HEK293 (cell line): ENCODE data around the gene CRX.

Experiments
- CTCF ChIA-PET: fragments of 350-600 bp; formaldehyde crosslinking; extraction: SDS; loops from one replicate; lab custom pipeline; 2021; ENCODE audit warnings: antibody characterized with exemption; lab: Yijun Ruan, JAX
- POLR2A ChIA-PET: fragments of 300-600 bp; formaldehyde crosslinking; extraction: SDS; loops from one replicate; lab custom pipeline; 2020; ENCODE audit warnings: antibody characterized with exemption, inconsistent platforms; lab: Yijun Ruan, JAX
- H3K27ac ChIP-seq: fragments of 200-500 bp; sonication (Bioruptor generic); 2 replicates; pipeline ENCODE4 v1.5.1; 2014; ENCODE audit warnings: low read depth, low read length, control low read depth, inconsistent platforms; ENCODE audit errors: extremely low read depth
- H3K36me3 ChIP-seq, 2 experiments: fragments of 200-500 bp in 1 of 2; sonication (Bioruptor generic) in 1 of 2; 1 replicate in 1 of 2; 2 replicates in 1 of 2; pipeline ENCODE4 v1.5.1; 2014 to 2017; ENCODE audit warnings: inconsistent platforms in 2 of 2, low read length in 2 of 2; ENCODE audit not compliant: control insufficient read depth in 2 of 2, insufficient read depth in 1 of 2
- H3K4me1 ChIP-seq: fragments of 200-500 bp; sonication (Bioruptor generic); 2 replicates; pipeline ENCODE4 v1.5.1; 2014; ENCODE audit warnings: mild to moderate bottlenecking, low read length, inconsistent platforms; ENCODE audit not compliant: control insufficient read depth, insufficient read depth
- H3K4me3 ChIP-seq: 2 replicates; pipeline ENCODE4 v1.5.1; 2011; ENCODE audit warnings: low read depth, mild to moderate bottlenecking, control low read depth, low read length, moderate library complexity
- H3K9me3 ChIP-seq: fragments of 200-500 bp; sonication (Bioruptor generic); 2 replicates; pipeline ENCODE4 v1.5.1; 2014; ENCODE audit warnings: low read depth, low read length, inconsistent platforms; ENCODE audit not compliant: control insufficient read depth, insufficient read depth
- ATF2 ChIP-seq: fragments of 450-650 bp; formaldehyde crosslinking; IDR thresholded peaks from 2 replicates; pipeline ENCODE4 v1.5.1; 2016; ENCODE audit warnings: missing biosample characterization, missing genetic modification characterization, low read depth
- GLIS1 ChIP-seq: fragments of 450-650 bp; formaldehyde crosslinking; IDR thresholded peaks from 2 replicates; pipeline ENCODE4 v1.5.1; 2016; ENCODE audit warnings: missing biosample characterization, missing genetic modification characterization
- HOXC10 ChIP-seq: sonication (generic); formaldehyde crosslinking; IDR thresholded peaks from 2 replicates; pipeline ENCODE4 v1.8.1; 2023; ENCODE audit warnings: mild to moderate bottlenecking, missing genetic modification reagents
- KLF9 ChIP-seq: fragments of 450-650 bp; formaldehyde crosslinking; IDR thresholded peaks from 2 replicates; pipeline ENCODE4 v1.5.1; 2016; ENCODE audit warnings: missing biosample characterization, missing genetic modification characterization, low read depth
- REST ChIP-seq: fragments of 450-650 bp; formaldehyde crosslinking; IDR thresholded peaks from 2 replicates; pipeline ENCODE4 v1.5.1; 2016; ENCODE audit warnings: missing biosample characterization, missing genetic modification characterization
- TSHZ1 ChIP-seq: fragments of 450-650 bp; formaldehyde crosslinking; IDR thresholded peaks from 2 replicates; pipeline ENCODE4 v1.5.1; 2016; ENCODE audit warnings: missing biosample characterization, missing genetic modification characterization, borderline replicate concordance
- ZFP3 ChIP-seq: fragments of 450-650 bp; formaldehyde crosslinking; IDR thresholded peaks from 2 replicates; pipeline ENCODE4 v1.5.1; 2016; ENCODE audit warnings: low read depth, missing biosample characterization, missing genetic modification characterization
- ZNF132 ChIP-seq: fragments of 450-650 bp; formaldehyde crosslinking; IDR thresholded peaks from 2 replicates; pipeline ENCODE4 v1.5.1; 2017; ENCODE audit warnings: missing biosample characterization, missing genetic modification characterization, borderline replicate concordance
- ZNF157 ChIP-seq: fragments of 450-650 bp; formaldehyde crosslinking; IDR thresholded peaks from 2 replicates; pipeline ENCODE4 v1.5.1; 2016; ENCODE audit warnings: missing biosample characterization, missing genetic modification characterization
- ZNF184 ChIP-seq: fragments of 450-650 bp; IDR thresholded peaks from 2 replicates; pipeline ENCODE4 v1.5.1; 2018; ENCODE audit warnings: missing biosample characterization, mild to moderate bottlenecking, missing genetic modification characterization
- ZNF23 ChIP-seq: fragments of 450-650 bp; formaldehyde crosslinking; IDR thresholded peaks from 2 replicates; pipeline ENCODE4 v1.5.1; 2016; ENCODE audit warnings: missing biosample characterization, missing genetic modification characterization, borderline replicate concordance
- ZNF366 ChIP-seq: fragments of 450-650 bp; formaldehyde crosslinking; conservative IDR thresholded peaks from 2 replicates; pipeline ENCODE4 v1.5.1; 2016; ENCODE audit warnings: missing biosample characterization, missing genetic modification characterization
- ZNF48 ChIP-seq: fragments of 450-650 bp; formaldehyde crosslinking; IDR thresholded peaks from 2 replicates; pipeline ENCODE4 v1.5.1; 2016; ENCODE audit warnings: missing biosample characterization, missing genetic modification characterization
- ZNF514 ChIP-seq: fragments of 450-650 bp; formaldehyde crosslinking; IDR thresholded peaks from 2 replicates; pipeline ENCODE4 v1.5.1; 2016; ENCODE audit warnings: missing biosample characterization, missing genetic modification characterization
- ZNF558 ChIP-seq: fragments of 450-650 bp; formaldehyde crosslinking; IDR thresholded peaks from 2 replicates; pipeline ENCODE4 v1.5.1; 2016; ENCODE audit warnings: missing biosample characterization, missing genetic modification characterization
- ZNF626 ChIP-seq: fragments of 450-650 bp; sonication (Bioruptor Pico); formaldehyde crosslinking; IDR thresholded peaks from 2 replicates; pipeline ENCODE4 v1.5.1; 2018; ENCODE audit warnings: missing biosample characterization, missing genetic modification characterization, inconsistent platforms
- ZNF639 ChIP-seq: fragments of 450-650 bp; formaldehyde crosslinking; IDR thresholded peaks from 2 replicates; pipeline ENCODE4 v1.5.1; 2016; ENCODE audit warnings: missing biosample characterization, missing genetic modification characterization
- ZNF654 ChIP-seq: fragments of 450-650 bp; formaldehyde crosslinking; IDR thresholded peaks from 2 replicates; pipeline ENCODE4 v1.5.1; 2016; ENCODE audit warnings: low read depth, missing biosample characterization, missing genetic modification characterization
- ZNF76 ChIP-seq: fragments of 450-650 bp; formaldehyde crosslinking; IDR thresholded peaks from 2 replicates; pipeline ENCODE4; 2016; ENCODE audit warnings: low read depth, missing biosample characterization, missing genetic modification characterization, borderline replicate concordance
- ZNF785 ChIP-seq: fragments of 450-650 bp; formaldehyde crosslinking; IDR thresholded peaks from 2 replicates; pipeline ENCODE4 v1.5.1; 2016; ENCODE audit warnings: missing biosample characterization, missing genetic modification characterization
- ZSCAN30 ChIP-seq: fragments of 450-650 bp; IDR thresholded peaks from 2 replicates; pipeline ENCODE4 v1.5.1; 2018; ENCODE audit warnings: missing biosample characterization, mild to moderate bottlenecking, missing genetic modification characterization, moderate library complexity

The CRX gene

GRCh38 chr19:47860602-47861297, 39.0 kb downstream of the CRX start:
- H3K36me3 ChIP-seq: no peaks in the 10 kb centered on the region; a peak in 1 of 3 replicates
- H3K4me3 ChIP-seq: no peak overlapping the region
- no peak for TF ChIP-seq HOXC10 (CRISPR knock-in tag)
- TF ChIP-seq KLF9 (tag by site-specific recombination): no peak
- TF ChIP-seq ATF2 (tag by site-specific recombination): no peak
- TF ChIP-seq ZNF654 (tag by site-specific recombination): no peak
- no peak for TF ChIP-seq ZFP3
- TF ChIP-seq ZNF132 (tag by site-specific recombination): no peak
- no peak for TF ChIP-seq ZNF48 (tag by site-specific recombination)
- no peak for TF ChIP-seq ZNF785
- no peak for TF ChIP-seq GLIS1 (tag by site-specific recombination)
- no peak for TF ChIP-seq ZNF23 (tag by site-specific recombination)
- no peak for TF ChIP-seq ZNF157 (tag by site-specific recombination)
- no peak for TF ChIP-seq ZNF558 (tag by site-specific recombination)
- no peak for TF ChIP-seq ZNF626 (tag by site-specific recombination)
- TF ChIP-seq ZNF514: no peak
- TF ChIP-seq ZNF366 (tag by site-specific recombination): no peak
- TF ChIP-seq ZNF76 (tag by site-specific recombination): no peak
- no peak for TF ChIP-seq TSHZ1 (tag by site-specific recombination)
- no peak for TF ChIP-seq ZSCAN30 (tag by site-specific recombination)
- TF ChIP-seq ZNF639 (tag by site-specific recombination): no peak
- ChIA-PET POLR2A (no interaction called here), CTCF (interaction anchor here (1.0 to 3.3 kb wide), 2 partner anchors 9 to 71 kb away, joined by 5 to 28 read pairs; no protein-coding TSS in a partner anchor)
- H3K9me3 ChIP-seq: no peaks in the 10 kb centered on the region
- H3K27ac ChIP-seq: no peak overlapping the region
- H3K4me1 ChIP-seq: 0 out of 2 replicates have a peak, but pooled peaks cover 4% of the 10 kb centered on the region

- CTCF ChIA-PET: interaction anchor here (0.7 to 3.3 kb wide), 4 partner anchors 10 to 72 kb away, joined by 5 to 29 read pairs (median 16); no protein-coding TSS in a partner anchor
- no peak overlapping the region for H3K27ac ChIP-seq
- H3K4me3 ChIP-seq: no peak overlapping the region
- H3K4me1 ChIP-seq: 0 out of 2 replicates have a peak, but pooled peaks cover 4% of the 10 kb centered on the region
- H3K9me3 ChIP-seq: no peaks in the 10 kb centered on the region
- H3K36me3 ChIP-seq: no peaks in the 10 kb centered on the region; a peak in 1 of 3 replicates
- TF ChIP-seq REST (tag by site-specific recombination) (no peak), ZNF184 (tag by site-specific recombination) (peak; percentile 99)
- POLR2A ChIA-PET: no interaction called here
These were observed 39.9 kb downstream of the CRX start for GRCh38 chr19:47861630-47862029.
